Astrocyte of the hippocampus (primary cell): ENCODE measurements around the gene QRFP.

Experiments used
- DNase-seq: peaks from one replicate; pipeline ENCODE4 v3.0.0; 2011; ENCODE audit warnings: low read depth, low spot score

Gene QRFP

DNA sequence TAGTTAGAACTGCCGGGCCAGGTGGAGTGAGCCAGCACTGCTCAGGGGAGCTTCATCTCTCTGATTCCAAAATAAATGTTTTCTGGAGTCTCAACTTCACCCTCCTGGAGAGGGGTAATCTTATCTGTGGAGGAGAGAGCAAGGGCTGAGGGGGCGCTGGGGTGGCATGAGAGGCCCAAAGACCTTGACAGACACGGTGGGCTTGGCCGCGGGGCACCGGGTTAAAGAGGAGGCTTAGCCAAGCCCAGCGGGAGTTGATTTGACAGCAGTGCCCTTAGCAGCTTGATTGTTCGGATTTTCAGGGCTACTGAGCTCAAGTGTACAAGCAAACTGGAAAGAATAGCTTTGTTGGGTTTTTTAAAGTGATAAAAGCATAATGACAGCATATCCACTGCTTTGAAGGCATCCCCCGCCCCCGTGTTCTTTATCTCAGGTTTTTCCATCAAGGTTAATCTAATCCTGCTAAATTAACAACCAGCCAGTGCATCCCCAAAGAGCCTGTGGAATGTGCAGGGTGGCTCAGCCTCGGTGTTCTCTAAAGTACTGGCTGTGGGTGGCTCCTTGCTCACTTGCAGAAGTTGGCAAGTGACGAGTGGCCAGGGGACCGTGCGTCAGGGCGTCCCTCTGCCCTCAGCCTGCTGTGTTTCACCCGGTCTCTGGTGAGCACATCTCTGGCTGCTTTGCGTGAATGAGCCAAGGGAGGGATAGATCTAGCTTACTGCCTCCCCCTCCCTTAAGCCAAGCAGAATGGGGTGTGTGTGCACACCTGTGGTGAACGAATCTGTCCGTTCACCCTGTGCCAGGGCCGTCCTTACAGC lies 5.5 kb downstream of the QRFP start:
- no peak for DNase-seq

GRCh38 chr9:130890124-130890523 lies 6.5 kb downstream of the QRFP start:
- DNase-seq = no peak

- DNase-seq = no peak
These were observed 8.3 kb downstream of the QRFP start for GRCh38 chr9:130888146-130888885.

GRCh38 chr9:130887494-130888144 lies 9.0 kb downstream of the QRFP start:
- DNase-seq = no peak

- no peak for DNase-seq
These were observed 9.6 kb downstream of the QRFP start for GRCh38 chr9:130886981-130887380.

- no peak for DNase-seq
These were observed 10.9 kb downstream of the QRFP start for GRCh38 chr9:130885484-130886375.

GRCh38 chr9:130884542-130885483 lies 11.8 kb downstream of the QRFP start:
- DNase-seq = no peak

- no peak for DNase-seq
These were observed 12.5 kb downstream of the QRFP start for GRCh38 chr9:130884111-130884531.

- no peak for DNase-seq
These were observed 13.1 kb downstream of the QRFP start for GRCh38 chr9:130883479-130883878.

DNA sequence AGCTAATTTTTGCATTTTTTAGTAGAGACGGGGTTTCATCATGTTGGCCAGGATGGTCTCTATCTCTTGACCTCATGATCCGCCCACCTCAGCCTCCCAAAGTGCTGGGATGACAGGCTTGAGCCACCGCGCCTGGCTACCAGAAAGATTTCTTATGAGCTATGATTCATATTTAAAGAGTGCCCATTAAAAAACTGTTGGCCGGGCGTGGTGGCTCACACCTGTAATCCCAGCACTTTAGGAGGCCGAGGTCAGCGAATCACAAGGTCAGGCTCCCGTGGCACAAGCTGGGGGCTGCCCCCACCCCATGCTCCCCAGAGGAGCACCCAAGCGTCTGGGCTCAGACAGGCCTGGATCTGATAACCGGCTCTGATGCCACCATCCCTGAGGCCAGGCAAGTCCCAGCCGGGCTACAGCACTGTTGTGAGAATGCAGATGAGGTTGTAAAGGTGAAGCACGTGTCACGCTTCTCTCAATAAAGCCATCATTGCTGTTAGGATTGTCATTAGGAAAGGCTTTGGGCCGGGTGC lies 13.9 kb downstream of the QRFP start:
- DNase-seq = no peak

GRCh38 chr9:130881516-130881915 lies 15.1 kb downstream of the QRFP start:
- DNase-seq = no peak

GRCh38 chr9:130880599-130881220 lies 15.9 kb downstream of the QRFP start:
- DNase-seq = no peak

GRCh38 chr9:130879863-130880411 lies 16.7 kb downstream of the QRFP start:
- DNase-seq = no peak

DNA sequence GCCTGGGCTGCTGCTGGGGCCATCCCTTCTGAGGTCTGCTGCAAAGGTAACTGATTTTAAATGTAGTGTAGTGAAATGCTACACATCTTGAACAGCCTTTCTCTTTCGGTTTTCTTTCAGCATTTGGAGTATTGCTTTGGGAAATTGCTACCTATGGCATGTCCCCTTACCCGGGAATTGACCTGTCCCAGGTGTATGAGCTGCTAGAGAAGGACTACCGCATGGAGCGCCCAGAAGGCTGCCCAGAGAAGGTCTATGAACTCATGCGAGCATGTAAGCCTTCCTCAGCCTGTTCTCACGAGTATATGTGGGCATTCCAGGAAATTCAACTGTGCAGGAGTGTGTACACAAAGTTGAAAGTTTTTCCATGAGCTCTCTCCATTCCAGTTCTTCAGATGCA lies 18.3 kb downstream of the QRFP start:
- DNase-seq = no peak

- no peak for DNase-seq
These were observed 19.3 kb downstream of the QRFP start for GRCh38 chr9:130877300-130877699.

- no peak for DNase-seq
These were observed 21.8 kb downstream of the QRFP start for GRCh38 chr9:130874783-130875182.

DNA sequence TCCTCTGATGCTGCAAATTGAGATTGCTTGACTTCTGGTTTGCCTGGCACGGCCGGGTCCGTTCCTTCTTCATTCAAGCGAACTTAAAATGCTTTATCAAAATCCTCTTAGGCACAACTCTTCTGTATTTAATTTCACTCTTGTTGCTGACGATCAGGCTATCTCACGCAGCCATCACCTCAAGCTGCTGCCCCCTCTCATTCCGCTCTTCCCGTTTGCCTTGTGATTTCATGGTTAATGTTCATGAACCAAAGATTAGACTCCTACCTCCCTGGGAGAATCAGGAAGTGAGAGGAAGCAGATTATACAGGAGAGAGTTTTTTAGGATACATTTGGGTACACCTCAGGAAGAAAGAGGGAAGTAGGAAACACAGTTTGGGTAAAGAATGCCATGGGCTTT lies 22.6 kb downstream of the QRFP start:
- DNase-seq = no peak

- DNase-seq = peak; percentile 79
These were observed 23.6 kb downstream of the QRFP start for GRCh38 chr9:130872912-130873503.

DNA sequence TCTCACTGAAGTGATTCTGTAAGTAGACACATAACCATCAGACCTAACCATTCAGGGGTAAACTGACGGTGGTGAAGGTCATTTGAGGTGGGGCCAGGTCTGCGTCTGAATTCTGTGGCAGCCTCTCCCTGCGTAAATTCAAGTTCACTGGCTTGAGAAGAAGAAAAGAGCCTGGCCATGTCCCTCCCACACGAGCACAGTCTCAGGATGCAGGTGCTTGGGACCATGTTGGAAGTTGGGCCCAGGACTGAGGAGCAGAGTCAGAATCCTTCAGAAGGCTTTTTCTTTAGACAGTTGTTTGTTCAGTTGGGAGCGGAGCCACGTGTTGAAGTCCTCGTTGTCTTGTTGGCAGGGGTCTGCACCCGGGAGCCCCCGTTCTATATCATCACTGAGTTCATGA lies 24.1 kb downstream of the QRFP start:
- no peak for DNase-seq
